Measurements from ENCODE around the gene ATXN1.

The ATXN1 gene

GRCh38 chr6:16338577-16339264 lies 422.5 kb downstream of the ATXN1 start:
- DNase-seq: peak; percentile 40

DNA sequence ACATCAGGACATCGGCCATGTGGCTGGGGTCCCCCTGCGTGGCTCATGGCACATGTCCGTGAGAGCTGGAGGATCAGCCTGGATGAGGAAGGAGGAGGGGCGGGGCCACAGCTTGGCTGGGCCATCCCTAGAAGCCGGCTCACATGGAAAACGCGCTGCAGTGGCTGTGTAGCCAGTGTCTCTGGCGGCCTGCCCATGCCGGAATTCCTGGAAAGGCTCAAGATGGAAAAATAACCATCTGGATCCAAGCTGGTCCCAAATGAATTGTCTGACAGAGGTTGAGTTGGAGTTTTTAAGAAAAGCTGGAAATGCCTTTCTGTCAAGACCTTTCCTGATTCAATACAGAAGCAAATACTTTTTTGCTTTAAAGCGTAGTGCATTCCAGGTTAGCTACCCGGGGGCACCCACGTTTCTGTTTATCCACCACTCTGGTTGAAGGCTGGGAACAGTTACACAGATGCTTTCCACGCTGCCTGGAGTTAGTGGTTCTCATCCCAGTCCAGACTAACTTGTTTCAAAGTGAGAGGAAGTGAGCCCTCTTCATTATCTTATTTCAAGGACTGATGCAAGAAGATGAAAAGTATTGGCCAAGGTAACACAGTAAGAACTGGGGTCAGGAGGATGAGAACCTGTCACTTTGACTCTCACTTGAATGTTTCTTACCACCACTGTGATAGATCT lies 423.8 kb downstream of the ATXN1 start:
- peak; percentile 13 for DNase-seq

GRCh38 chr6:16336911-16337294 lies 424.4 kb downstream of the ATXN1 start:
- DNase-seq: no peak

GRCh38 chr6:16336056-16336818 lies 425.0 kb downstream of the ATXN1 start:
- DNase-seq: peak; percentile 11

DNA sequence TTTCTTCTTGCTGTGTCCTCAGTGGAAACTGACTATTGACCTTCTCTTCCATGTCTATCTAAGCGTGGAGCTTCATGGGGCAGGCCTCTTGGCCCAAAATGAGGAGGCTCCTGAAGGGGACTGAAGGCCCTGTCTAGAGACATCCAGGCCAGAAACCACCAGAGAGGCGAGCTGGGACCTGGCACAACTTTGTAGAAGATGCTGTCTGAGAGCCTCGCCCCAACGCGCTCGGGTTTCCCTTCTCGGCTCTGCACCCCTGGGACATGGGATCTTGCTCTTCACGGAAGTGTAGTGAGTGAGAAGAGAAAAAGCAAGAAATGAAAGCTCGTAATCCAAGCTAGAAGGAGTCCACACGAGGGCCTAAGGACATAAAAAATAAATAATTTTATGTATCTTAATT lies 426.1 kb downstream of the ATXN1 start:
- DNase-seq: no peak

- DNase-seq: no peak
Observed at GRCh38 chr6:16334671-16335070, 426.6 kb downstream of the ATXN1 start.

DNA sequence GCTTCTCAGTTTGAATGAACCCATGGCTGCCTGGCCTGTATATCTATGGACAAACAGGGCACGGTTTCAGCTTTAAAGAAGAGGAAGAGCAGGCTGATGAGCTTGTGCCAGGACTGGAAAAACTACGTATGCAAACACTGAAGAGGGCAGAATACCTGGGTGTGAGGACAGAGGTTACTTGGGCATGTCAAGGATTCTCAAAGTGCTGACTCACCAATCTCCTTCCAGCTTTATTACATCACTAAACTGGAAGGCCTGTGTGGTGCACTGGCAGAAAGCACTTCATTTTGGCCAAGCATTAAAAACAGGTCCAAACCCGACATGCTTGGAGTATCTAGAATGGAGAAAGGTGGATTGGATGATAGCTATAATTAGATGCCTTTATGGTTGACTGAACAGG lies 427.7 kb downstream of the ATXN1 start:
- DNase-seq: no peak

DNA sequence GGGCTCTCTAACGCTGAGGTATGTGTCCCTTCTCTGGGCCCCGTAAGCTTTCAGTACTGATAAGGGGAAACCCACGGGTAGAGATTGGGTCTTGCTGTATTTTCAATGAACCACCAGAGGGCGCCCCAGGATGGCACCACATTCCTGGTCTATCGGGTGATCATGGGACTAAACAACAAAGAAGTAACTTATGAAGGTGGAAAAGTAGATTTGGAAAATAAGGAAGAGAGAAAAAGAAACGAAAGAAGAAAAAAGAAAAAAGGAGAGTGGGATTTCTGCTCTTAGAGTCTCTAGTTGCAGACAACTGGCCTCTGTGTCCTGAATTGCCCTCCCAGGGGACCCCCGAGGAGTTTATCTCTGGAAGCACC lies 429.1 kb downstream of the ATXN1 start:
- DNase-seq: peak; percentile 68

DNA sequence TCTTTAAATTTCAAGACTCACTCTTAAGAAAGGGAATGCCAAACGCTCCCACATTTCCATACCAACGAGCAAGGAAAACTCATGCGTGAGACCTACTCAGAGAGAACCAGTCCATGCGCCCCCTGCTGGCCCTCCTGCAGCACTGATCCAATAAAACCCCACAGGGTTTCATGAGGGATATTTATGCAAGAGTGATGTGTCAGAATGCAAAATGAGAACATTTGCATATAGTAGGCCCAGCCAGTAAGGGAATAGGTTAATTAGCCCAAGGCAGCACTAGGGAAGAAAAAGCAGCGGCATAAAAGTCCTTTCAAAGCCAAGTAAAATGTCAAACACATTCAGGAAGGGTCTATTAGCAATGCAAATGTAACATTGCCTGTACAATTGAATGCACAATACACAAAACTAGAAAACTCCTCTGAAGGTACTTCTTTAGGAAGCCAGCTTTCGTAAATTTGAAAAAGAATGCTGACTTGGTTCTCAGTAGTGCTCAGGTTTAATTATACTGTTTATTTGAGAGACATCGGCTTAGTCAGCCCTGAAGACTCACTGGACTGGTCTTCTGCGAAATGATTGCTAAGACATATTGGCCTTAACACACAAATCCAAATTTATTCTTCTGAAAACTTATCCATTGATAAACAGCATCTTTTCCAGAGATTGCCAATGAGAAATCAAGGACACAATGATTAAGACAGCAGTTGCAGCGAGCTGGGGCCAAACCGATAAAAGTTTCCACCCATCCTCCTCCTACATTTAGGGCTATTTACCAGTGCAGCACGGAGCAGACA lies 429.7 kb downstream of the ATXN1 start:
- DNase-seq: peak; percentile 85

DNA sequence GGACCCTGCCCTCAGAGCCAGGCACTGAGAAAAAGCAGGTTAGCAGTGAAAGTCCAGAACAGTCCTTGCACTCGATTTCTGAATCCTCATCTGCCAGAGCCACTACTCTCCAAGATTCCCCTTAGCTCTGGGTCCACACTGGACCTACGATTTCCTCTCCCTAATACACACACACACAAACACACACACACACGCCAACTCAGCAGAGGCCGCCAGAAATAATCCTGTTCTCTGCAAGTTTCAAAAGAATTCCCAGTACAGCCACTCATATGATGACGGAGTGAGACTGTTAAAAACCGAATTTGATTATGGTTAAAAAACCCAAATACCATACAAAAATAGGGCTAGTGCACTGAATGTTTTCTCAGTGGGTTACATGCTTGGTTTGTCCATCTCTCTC lies 432.0 kb downstream of the ATXN1 start:
- no peak for DNase-seq

GRCh38 chr6:16327777-16328325 lies 433.4 kb downstream of the ATXN1 start:
- DNase-seq: no peak

GRCh38 chr6:16326971-16327776 lies 434.1 kb downstream of the ATXN1 start:
- DNase-seq: no peak

GRCh38 chr6:16326531-16326930 lies 434.7 kb downstream of the ATXN1 start:
- DNase-seq: no peak

GRCh38 chr6:16324606-16325225 lies 436.5 kb downstream of the ATXN1 start:
- DNase-seq: no peak

DNA sequence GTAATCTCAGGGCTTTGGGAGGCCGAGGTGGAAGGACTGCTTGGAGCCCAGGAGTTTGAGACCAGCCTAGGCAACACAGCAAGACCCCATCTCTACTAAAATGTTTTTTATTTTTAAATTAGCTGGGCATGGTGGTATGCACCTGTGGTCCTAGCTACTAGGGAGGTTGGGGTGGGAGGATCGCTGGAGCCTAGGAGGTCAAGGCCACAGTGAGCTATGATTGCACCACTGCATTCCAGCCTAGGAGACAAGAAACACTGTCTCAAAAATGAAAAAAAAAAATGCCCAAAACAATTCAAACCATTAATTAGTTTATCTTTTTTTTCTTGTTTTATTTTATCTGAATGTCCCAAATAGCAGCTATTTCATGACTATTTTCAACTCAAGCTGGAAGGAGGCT lies 437.1 kb downstream of the ATXN1 start:
- DNase-seq: no peak

GRCh38 chr6:16322666-16323312 lies 438.5 kb downstream of the ATXN1 start:
- DNase-seq: peak; percentile 94

DNA sequence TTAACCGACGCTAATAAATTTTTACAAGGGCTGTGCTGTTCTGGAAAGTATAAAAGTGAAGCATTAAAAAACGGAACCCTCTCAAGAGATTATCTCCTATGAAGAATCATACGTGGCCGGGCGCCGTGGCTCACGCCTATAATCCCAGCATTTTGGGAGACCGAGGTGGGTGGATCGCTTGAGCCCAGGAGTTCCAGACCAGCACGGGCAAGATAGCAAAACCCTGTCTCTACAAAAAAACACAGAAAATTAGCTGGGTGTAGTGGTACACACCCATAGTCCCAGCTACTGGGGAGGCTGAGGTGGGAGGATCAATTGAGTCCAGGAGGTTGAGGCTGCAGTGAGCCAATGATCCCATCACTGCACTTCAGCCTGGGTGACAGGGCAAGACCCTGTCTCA lies 439.4 kb downstream of the ATXN1 start:
- no peak for DNase-seq

DNA sequence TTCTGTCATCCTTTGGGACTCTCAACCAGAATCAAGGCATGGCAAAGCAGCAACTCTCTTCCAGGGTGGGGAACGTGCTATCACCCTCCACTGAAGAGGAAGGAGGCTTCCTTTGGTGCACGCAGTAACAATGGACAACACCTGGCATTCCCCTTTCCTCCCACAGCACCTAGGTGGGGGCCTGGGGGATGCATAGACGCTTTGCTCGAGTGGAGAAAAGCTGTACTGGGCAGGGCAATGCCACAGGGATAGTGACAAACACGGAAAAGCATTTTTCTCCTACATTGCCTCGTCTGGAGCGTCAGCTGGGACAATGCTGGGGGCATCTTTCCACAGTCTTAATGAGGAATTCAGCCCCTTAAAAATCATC lies 439.9 kb downstream of the ATXN1 start:
- DNase-seq: no peak

GRCh38 chr6:16320533-16321340 lies 440.5 kb downstream of the ATXN1 start:
- DNase-seq: peak; percentile 87

Data from NCI-H1694 treated with DMSO at 0.1 percent for 48 hours (cell line).